Gastroesophageal sphincter (tissue), 3 donors: ENCODE data around the gene FGA.

Experiments used
- EP300 ChIP-seq: sonication (generic); formaldehyde crosslinking; IDR thresholded peaks from one replicate; pipeline ENCODE4 v1.6.1; 2017; ENCODE audit warnings: antibody characterized with exemption, mild to moderate bottlenecking
- POLR2AphosphoS5 ChIP-seq: sonication (generic); formaldehyde crosslinking; IDR thresholded peaks from one replicate; pipeline ENCODE4 v1.6.1; 2017; ENCODE audit warnings: antibody characterized with exemption
- TF ChIP-seq, protein P1 (sequence below), 4 experiments: fragments of 200-600 bp in 2 of 4; fragments of 450-650 bp in 2 of 4; sonication (generic) in 1 of 4; IDR thresholded peaks; one replicate each; pipeline ENCODE4 v1.5.1; 2017 to 2019; ENCODE audit warnings: antibody characterized with exemption in 4 of 4, mild to moderate bottlenecking in 2 of 4, moderate library complexity in 2 of 4

DNA sequence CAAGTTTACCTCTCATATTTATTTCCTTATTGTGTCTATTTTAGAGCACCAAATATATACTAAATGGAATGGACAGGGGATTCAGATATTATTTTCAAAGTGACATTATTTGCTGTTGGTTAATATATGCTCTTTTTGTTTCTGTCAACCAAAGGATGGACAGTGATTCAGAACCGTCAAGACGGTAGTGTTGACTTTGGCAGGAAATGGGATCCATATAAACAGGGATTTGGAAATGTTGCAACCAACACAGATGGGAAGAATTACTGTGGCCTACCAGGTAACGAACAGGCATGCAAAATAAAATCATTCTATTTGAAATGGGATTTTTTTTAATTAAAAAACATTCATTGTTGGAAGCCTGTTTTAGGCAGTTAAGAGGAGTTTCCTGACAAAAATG is 21.5 kb downstream of the FGA start:
- TF ChIP-seq, protein P1, sequence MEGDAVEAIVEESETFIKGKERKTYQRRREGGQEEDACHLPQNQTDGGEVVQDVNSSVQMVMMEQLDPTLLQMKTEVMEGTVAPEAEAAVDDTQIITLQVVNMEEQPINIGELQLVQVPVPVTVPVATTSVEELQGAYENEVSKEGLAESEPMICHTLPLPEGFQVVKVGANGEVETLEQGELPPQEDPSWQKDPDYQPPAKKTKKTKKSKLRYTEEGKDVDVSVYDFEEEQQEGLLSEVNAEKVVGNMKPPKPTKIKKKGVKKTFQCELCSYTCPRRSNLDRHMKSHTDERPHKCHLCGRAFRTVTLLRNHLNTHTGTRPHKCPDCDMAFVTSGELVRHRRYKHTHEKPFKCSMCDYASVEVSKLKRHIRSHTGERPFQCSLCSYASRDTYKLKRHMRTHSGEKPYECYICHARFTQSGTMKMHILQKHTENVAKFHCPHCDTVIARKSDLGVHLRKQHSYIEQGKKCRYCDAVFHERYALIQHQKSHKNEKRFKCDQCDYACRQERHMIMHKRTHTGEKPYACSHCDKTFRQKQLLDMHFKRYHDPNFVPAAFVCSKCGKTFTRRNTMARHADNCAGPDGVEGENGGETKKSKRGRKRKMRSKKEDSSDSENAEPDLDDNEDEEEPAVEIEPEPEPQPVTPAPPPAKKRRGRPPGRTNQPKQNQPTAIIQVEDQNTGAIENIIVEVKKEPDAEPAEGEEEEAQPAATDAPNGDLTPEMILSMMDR (IDR thresholded peaks at IDR 0.05) = no peak
- no peak for TF ChIP-seq POLR2AphosphoS5
- TF ChIP-seq EP300 = no peak
